CD4-positive, alpha-beta T cell treated with Interleukin-12 subunit alpha and Interleukin-12 subunit beta, for 1 hour (primary cell): ENCODE results near the gene OR56A5.
"Not testable (repeated sequence)": the region's sequence is repeated elsewhere in the genome, so short reads cannot be mapped to it uniquely, and the experiment has no call there.

Experiments used
- DNase-seq: peaks from one replicate; pipeline ENCODE4 v3.0.0-alpha.2; 2020

Gene OR56A5

GRCh38 chr11:5968394-5968793 is at the start of gene OR56A5:
TSS of gene OR56A5 (minus strand) at chr11:5968494. CDS start at chr11:5968494, 0 bp downstream.
- DNase-seq, result no peak

GRCh38 chr11:6013042-6013441 is 44.7 kb upstream of the OR56A5 start:
- no peak for DNase-seq

- no peak for DNase-seq
Observed at GRCh38 chr11:6012035-6012668, 43.9 kb upstream of the OR56A5 start.

GRCh38 chr11:6006846-6007245 is 38.6 kb upstream of the OR56A5 start, which contains the start of gene OR56A4:
TSS of gene OR56A4 (minus strand) at chr11:6006946. CDS start at chr11:6002992, 3,954 bp downstream.
- DNase-seq, result no peak

GRCh38 chr11:6006395-6006794 is 38.1 kb upstream of the OR56A5 start:
- no peak for DNase-seq

- no peak for DNase-seq
Observed at GRCh38 chr11:6002202-6002699, 34.0 kb upstream of the OR56A5 start.

- DNase-seq, result no peak
Observed at GRCh38 chr11:5994791-5995190, 26.5 kb upstream of the OR56A5 start.

- DNase-seq, result no peak
Observed at GRCh38 chr11:5992604-5993251, 24.4 kb upstream of the OR56A5 start.

DNA sequence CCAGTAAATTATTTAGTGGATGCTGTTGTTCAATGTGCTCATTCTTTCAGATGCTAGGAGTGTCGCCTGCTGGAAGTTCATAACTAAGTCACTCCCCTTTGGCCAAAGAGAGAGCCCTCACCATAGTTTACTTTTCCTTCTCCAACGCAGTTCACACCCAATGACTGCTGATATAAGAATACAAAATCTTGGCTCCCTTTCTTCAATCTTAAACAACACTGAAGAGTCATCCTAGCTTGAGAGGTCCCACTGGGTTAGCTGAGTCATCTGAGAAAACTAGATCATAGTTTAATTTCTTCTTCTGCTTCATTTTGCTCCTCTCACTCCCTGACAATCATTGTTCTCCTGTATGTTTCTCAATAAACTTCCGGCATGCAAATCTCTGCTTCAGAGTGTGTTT is 23.9 kb upstream of the OR56A5 start:
- DNase-seq, result no peak

DNA sequence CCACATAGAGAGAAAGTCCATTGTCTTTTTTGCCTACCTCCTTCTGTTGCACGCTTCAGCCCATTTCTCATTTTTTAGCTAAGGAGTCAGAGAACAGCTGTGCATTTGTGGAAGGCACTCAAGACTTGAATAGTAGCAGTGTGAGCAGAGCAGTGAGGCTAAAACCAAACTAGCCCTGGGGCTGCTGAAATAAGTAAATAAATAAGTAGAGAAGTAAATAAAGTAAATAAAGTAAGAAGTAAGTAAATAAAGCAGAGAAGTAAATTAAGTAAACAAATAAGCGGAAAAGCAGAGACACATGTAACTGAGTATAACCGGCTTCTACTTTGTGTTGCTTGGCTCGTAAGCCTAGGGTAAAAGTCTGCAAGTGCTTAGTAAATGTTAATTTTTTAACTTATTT is 20.9 kb upstream of the OR56A5 start:
- no peak for DNase-seq

GRCh38 chr11:5986885-5987284 is 18.6 kb upstream of the OR56A5 start, which contains the start of gene OR52L1:
TSS of gene OR52L1 (minus strand) at chr11:5986985. CDS start at chr11:5986930, 55 bp downstream.
- no peak for DNase-seq

DNA sequence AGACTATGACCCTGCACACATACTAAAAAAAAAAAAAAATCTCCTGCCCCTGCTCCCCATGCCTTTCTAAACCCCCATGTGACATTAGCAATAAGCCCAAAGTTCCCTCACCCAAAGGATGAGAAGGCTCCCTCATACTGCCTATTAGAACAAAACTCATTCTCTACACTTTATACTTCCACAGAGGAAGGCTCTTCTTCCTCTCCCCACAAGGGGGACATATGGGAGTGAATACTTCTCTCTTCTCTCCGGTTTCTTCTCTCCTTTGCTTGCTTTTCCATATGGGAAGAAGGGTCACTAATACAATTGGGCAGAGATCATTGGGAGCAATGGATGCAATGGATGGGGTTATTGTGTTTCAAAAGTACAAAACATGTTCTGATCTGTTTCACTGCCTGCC is 15.1 kb upstream of the OR56A5 start:
- no peak for DNase-seq

DNA sequence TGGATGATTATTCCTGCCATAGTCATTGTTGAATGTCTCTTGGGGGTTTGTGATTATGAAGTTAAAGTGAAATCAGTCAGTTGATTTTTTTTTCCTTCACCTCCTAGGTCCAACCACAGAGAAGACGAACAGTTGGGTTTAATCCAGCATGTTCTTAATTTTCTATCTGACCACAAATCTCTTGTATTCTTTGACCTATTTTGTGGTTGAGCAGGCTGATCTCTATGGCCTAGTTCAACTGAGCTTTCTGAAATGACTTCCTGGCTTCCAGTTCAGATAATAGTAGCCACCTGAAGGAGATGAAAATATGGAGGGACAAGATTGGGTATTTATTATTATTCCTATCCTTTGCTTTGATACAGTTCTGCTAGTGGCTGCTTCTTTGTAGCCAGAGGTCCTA is 5.2 kb upstream of the OR56A5 start:
- DNase-seq, result peak; percentile 1

- no peak for DNase-seq
Observed at GRCh38 chr11:5967708-5968107, 586 bp downstream of the OR56A5 start.

DNA sequence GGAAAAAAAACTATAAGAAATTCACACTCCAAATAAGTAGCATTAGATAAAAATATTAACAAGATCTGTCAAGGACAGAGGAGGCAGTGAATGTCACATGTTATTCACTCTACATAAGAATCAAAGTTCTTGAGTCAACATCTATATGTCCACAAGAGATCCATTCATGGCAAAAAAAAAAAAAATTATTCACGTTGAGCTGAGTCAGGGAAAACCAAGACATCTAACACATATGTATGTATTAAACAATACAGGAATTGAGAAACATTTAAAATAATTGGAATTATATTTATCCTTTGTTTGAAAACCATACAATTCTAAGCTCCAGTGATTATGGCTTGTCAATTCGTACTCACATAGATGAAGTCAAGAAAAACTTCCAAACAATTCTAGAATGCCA is 1.3 kb downstream of the OR56A5 start:
- DNase-seq, result no peak

DNA sequence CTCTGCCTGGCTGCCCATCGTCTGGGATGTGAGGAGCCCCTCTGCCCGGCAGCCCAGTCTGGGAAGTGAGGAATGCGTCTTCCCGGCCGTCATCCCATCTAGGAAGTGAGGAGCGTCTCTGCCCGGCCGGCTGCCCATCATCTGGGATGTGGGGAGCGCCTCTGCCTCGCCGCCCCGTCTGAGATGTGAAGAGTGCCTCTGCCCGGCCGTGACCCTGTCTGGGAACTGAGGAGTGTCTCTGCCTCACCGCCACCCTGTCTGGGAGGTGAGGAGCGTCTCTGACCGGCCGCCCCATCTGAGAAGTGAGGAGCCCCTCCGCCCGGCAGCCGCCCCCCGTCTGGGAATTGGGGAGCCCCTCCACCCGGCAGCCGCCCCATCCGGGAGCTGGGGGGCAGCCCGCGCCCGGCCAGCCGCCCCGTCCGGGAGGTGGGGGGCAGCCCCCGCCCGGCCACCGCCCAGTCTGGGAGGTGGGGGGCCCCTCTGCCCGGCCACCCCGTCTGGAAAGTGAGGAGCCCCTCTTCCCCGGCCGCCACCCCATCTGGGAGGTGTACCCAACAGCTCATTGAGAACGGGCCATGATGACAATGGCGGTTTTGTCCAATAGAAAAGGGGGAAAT is 7.5 kb downstream of the OR56A5 start:
- not testable (repeated sequence) for DNase-seq

DNA sequence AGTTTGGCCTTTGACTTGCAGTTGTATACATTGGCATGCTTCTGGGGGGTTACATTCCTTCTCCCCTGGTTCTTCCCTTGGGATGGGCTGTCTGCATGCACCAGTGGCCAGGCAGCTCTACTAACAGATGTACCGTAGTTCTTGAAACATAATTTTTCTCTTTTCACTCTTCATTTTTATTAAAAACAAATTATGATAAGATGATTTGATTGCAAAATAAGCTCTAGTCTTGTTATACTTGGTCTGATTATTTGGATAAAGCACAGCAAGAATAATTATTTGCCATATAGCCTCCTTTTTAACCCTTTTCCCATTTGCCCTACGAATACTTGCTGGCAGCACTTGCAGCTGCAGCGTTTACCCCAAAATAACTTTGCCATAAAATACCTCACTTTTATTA is 12.7 kb downstream of the OR56A5 start:
- DNase-seq, result no peak

- no peak for DNase-seq
Observed at GRCh38 chr11:5941951-5942350, 26.3 kb downstream of the OR56A5 start, which contains the start of gene OR56A3. TSS of gene OR56A3 (plus strand) at chr11:5942251. CDS start at chr11:5947347, 5,096 bp downstream.

DNA sequence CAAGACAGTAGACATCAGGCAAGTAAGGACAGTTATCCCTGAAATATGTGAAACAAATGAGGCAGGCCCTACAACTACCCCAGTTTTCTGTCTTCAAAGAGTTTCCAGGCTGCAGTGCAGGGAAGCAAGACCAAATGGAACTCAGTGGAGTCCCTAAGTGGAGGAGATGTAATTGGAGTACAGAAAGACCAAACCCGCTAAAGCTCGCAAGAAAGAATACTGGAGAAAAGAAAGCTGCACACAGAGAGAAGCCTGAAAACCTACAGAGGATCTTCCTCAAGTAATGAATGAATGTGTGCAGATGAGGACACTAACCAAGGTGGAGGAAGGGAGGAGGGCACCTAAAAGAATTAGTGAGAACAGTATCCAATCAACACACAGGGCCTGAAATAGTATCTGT is 27.5 kb downstream of the OR56A5 start:
- no peak for DNase-seq

DNA sequence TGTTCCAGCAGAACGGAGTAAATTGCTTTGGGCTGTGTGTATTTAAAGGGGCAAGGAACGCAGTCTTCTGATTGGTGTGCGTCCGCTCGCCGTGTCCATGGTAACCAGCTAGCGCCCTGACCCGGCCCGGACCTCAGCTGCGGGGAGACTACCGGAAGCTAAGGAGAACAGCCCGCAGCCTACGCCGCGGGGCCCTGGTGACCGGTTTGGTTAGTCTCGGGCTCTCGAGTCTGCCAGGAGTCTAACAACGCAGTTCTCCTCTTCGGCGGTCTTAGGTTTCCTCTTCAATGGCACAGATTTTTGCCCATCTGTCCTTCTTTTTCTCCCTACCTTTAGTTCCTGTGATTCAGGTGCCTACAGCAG is 29.7 kb downstream of the OR56A5 start:
- no peak for DNase-seq

- DNase-seq, result no peak
Observed at GRCh38 chr11:5937868-5938602, 30.3 kb downstream of the OR56A5 start.

DNA sequence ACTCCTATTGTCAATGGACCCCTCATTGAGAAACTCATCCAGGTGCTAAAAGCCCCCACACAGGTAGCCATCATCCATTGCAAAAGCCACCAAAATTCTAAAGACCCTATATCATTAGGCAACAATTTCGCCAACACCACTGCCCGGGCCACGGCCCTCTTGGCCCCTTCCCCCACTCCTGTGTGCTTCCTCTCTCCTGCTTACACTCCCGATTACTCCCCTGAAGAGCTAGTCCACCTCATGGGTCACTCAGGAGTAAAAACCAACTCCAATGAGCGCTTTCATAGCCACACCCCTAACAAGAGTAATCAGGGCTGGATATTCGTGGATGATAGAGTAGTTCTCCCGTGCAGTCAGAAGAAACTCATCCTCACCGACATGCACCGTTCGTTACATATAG is 35.2 kb downstream of the OR56A5 start:
- no peak for DNase-seq

GRCh38 chr11:5932671-5933070 is 35.6 kb downstream of the OR56A5 start:
- no peak for DNase-seq
